GM21576 (cell line): ENCODE results near the gene LAMA3.

ENCODE experiments used
- ATAC-seq: cut with Tn5 transposase; IDR thresholded peaks from one replicate; pipeline ENCODE4 v1.9.1; 2021; ENCODE audit warnings: mild to moderate bottlenecking, moderate library complexity; ENCODE audit not compliant: unreplicated experiment

The LAMA3 gene

DNA sequence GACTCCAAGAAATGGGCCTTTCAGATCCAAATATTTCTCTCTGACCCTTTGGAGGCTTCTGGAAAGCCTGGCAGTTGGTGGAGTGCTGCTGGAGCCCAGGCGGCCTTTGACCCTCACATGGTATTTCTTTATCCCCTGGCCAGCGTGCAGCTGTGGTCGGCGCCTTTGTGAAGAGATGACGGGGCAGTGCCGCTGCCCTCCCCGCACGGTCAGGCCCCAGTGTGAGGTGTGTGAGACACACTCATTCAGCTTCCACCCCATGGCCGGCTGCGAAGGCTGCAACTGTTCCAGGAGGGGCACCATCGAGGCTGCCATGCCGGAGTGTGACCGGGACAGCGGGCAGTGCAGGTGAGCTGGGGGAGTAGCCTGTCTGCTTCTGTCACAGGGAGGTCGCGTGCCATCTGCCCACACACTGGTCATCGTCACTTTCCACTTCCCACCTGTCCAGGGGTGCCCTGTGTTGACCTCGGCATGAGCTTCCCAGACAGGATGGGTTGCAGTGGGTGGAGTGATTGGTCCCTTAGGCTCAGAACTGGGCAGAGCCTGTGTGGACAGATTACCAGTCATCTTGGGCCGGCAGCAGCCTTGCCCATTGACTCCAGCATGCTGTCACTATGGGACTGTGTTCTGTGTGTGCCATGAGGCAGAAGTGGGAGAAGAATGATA lies 158.2 kb downstream of the LAMA3 start:
- no peak for ATAC-seq

DNA sequence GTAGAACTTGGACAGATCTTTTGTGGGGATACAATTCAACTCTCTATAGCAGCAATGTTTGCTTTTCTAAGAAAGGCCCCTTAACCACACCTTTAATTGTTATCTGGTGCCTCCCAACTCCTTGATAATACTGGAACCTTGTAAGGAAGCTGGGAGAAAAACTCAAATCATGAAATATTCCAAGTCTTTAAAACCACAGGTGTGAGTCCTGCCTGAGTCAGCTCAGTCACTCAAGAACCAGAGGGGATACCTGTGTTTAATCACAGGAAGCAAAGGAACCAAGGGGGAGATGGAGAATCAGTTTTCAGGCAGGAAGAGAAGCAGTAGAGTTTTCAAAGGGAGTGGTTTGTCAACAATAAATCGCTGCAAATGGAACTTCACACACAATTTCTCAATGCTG lies 159.9 kb downstream of the LAMA3 start:
- no peak for ATAC-seq

DNA sequence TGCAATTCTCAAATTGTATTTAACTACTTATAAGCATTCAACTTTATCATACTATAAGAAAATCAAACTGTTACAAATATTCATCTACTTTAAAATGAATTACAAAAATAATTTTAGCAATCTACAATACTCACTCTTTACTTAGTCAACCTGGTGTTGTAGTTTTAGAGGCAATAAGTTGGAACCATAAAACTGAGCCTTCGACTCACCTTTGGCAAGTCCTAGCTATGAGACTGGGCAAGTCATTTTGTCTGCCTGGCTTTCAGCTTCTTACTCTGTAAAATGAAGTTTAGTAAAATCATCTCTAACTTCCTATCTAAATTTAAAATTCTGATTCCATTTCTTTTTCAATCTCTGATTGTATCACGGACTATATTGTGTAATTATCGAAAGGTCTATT lies 161.0 kb downstream of the LAMA3 start:
- no peak for ATAC-seq

DNA sequence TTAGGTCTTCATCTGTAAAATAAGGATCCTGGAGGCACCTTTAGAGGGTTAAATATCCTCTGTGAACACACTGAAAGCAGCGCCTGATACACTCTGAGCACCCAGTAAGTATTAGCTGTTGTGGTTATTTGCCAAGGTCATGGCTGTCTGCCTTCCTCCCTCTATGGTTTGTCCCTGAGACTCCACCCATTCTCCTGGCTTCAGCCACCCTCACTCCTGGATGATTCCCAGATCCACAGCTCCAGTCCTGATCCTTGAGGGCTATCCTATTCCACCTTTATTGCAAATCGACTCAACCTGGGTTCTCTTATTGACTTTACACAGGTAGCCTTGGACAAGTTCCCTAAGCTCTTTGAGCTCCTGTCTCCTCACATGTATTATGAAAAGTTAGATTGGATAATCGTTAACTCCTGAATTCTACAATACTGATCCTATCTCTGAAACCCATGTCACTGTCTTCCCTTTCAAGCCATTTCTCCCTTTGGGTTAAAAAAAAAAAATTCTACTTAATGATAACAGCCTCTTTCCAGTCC lies 162.3 kb downstream of the LAMA3 start:
- no peak for ATAC-seq

DNA sequence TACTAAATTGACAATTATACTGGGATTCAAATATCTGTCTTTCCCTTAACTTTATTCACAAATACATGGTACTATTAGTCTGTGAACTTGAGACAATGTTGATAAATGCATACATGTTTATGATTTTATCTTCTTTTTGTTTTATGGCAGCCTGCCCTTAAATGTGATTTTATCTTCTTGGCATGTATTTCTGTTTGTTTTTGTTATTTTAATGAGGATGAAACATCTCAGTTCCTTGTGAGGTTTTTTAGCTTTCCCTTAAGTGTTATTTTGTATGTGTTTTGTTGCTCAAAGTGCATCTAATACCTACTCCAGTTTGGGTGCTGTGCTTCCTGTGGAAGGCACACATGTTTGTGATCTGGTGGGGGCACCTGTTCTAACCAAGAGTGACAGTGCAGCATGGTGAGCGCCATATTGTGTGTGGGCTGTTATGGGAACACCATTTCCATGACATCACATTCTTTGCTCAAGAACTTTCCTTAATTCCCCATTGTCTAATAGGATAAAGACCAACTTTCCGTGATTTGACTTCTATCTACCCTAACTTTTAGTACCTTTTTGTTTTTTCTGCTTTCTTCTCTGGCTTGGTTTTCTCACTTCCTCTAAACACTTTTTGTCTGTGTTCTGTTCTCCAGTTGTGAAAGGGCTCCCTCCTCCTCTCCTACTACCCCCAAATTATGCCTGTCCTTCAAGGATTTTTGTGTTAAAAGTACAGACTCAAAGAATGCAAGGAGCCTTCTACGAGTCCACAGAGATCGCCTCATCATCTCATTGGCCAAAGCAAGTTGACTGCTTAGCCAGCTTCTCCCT lies 163.2 kb downstream of the LAMA3 start:
- no peak for ATAC-seq

DNA sequence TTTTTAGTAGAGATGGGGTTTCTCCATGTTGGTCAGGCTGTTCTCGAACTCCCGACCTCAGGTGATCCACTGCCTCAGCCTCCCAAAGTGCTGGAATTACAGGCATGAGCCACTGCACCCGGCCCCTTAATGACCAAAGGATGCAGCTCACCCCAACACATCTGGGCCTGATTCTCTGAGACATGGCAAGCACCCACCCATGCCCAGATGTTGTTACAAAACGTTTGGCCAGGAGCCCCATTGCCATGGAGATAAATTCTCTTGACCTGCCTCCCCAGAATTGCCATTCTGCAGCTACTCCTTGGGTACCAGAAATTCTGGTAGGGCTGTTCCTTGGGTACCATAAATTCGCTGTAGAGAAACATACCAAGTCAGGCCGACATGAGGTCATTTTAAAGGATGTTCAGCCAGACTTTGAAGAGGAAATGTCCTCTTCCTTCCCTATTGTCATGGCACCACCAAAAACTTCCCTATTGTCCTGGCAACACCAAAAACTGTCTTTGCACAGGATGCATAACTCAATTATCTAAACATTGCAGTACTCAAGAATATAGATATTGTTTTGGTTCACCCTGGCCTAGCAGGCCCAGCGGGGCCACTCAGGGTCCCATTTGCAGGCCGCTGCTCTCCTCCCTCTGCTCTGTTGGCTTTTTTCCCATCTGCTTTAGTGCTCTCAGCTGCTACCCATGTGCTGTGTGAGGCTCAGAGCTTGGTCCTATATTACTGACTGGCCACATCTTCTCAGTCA lies 164.4 kb downstream of the LAMA3 start:
- no peak for ATAC-seq

DNA sequence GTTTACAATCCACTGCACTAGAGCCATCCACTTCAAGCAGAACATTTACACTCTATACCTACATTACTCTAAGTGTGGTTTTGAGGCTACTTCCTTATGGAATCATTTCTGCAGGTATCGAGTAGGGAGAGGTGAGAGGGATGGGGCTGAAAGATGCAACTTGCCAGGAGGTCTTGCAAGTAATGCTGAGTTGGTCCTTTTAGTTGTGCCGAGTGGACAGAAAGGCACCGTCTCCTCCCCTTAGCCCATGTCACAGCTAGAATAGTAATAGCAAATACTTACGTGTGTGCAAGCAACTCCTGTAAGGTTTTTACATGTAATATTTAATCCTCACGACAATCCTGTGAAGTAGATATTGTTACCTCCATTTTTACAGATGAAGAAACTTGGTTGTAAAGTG lies 166.5 kb downstream of the LAMA3 start:
- no peak for ATAC-seq

DNA sequence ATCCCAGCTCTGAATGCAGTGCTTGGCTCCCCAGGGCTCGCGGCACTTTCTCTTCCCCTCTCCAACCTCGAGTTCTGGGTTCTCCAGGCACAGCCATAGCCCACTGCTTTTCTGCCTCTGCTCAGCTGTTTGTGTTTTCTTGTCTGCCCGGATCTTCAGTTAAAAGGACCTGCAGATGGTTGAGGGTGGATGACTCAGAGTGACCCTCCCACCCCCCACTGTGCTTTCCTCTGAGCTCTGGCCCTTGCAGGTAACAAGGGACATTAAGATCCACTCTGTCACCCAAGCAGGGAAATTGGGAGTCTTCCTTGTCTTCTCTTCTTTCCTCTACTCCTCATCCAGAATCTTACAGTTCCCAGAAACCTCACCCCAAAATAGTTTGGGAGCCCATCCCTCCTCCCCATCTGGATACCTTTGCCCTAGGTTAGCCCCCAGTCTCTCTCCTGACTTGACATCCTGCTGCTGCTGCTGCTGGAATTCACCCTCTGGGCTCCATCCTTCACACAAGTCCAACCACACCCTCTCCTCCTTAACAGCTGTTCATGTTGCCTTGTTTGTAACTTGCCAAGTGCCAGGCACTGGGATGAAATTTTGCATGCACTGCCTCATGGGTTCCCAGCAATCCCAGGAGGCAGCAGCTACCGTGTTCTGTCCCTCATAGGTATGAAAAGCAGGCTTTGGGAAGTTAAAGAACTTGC lies 167.4 kb downstream of the LAMA3 start:
- no peak for ATAC-seq

DNA sequence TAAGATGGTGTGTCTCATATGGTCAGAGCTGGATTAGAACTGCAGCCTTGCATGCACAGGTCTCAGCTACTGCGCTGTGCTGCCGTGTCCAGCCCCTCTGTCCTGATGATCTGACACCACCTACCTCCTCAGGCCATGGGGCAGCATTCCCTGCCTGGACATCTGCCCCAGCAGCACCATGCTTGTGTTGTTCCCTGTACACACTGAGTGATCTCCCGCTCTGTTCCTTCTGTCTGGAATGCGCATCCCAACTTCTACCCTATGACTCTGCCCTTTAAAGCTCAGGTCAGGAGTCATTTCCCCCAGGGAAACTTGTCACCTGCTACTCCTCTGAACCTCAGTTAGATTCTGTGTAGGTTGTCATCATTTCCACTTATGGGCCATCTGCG lies 167.9 kb downstream of the LAMA3 start:
- ATAC-seq: no peak

DNA sequence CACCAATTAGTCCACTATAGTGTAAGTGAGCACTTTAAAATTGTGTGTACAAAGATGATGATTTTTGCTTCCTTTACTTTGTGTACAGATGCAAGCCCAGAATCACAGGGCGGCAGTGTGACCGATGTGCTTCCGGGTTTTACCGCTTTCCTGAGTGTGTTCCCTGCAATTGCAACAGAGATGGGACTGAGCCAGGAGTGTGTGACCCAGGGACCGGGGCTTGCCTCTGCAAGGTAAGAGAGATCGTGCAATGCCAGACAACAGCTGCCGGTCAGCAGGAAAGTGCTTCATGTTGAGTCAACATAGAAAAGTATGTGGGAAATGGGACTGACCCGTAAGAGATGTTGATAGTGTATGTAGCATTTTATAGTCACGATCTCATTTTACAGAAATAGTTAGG lies 168.5 kb downstream of the LAMA3 start:
- no peak for ATAC-seq

DNA sequence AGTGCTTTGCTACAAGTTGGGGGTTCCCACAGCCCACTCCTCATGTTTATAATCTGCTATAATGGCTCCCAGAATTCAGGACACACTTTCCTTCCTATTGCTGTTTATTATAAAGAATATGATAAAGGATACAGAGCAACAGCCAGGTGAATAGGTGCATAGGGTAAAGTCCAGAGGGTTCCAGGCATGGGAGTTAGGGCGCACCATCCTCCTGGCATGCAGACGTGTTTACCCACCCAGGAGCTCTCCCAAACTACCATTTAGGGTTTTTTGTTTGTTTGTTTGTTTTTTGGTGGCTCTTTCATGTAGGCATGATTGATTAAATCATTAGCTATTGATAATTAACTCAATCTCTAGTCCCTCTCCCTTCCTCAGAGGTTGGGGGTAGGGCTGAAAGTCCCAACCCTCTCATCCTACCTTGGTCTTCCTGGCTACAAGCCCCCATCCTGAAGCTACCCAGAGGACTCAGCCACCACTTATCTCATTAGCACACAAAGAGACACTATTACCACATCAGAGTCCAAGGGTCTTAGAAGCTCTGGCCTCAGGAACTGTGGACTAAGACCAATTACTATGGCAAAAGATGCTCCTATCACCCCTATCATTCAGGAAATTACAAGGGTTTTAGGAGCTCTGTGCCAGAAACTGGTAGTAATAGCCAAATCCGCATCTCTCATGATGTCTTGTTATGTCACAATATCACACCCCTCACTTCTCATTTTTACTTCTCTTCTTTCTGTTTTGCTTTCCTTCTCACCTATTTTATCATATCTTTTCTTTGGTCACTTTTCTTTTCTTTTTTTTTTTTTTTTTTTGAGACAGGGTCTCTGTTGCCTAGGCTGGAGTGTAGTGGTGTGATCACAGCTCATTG lies 170.4 kb downstream of the LAMA3 start:
- ATAC-seq: no peak

DNA sequence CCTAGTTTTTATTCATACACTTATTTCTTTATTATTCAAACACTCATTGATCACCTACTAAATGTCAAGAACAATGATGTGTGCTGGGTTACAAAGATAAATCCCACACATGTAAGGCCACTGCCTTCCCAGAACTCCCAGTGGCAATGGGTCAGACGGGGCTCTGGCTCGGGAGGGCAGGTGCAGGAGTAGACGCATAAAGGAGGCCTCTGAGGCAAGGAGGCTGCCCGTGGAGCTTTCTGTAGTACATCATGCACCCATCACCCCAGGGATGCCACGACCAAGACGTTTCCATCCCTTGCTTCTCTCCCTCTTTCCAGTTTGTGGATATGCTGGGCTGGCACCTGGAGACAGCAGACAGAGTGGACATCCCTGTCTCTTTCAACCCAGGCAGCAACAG lies 172.1 kb downstream of the LAMA3 start:
- ATAC-seq: no peak

DNA sequence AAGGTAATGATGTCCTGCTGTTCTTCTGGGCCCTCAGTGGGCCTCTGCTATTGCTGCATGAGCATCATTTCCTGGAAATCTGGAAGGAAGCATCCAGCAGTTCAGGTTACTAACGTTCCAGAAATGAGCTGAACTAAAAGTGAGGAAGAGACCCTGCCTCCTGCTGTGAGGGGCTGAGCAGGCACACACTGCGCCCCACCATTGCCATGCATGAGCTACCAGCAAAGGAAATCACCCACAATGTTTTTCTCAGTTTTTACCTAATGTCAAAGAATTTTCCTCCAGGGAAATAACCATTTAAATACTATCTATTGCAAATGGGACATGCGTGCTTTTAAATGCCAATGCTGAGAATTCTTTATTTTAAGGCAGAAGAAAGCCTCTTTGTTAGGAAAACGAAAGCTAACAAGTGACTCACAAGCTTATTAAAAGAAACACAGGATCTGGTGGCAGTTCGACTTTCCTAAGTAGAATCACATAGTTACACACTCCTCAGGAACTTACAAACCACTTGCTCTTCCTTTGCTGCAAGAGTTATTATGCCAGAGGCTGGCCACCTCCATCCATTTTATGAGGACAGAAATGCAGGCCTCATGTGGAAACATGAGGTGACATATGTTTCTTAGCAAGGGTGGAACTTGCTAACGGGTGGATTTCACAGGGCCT lies 172.7 kb downstream of the LAMA3 start:
- ATAC-seq: no peak

DNA sequence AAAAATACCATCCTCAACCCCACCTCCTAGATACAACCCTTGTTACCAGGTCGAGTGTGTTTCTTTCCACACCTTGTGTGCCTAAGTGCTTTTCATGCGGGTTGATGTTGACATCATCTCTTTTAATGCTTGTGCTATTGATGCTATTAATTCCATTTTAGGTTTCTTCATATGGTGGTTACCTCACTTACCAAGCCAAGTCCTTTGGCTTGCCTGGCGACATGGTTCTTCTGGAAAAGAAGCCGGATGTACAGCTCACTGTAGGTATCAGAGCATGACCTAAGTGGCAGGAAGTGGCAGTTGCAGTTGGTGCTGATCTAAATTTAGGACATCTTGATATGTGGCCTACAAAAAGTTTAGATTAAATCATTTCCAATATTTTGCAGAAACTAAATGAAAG lies 175.4 kb downstream of the LAMA3 start:
- no peak for ATAC-seq

DNA sequence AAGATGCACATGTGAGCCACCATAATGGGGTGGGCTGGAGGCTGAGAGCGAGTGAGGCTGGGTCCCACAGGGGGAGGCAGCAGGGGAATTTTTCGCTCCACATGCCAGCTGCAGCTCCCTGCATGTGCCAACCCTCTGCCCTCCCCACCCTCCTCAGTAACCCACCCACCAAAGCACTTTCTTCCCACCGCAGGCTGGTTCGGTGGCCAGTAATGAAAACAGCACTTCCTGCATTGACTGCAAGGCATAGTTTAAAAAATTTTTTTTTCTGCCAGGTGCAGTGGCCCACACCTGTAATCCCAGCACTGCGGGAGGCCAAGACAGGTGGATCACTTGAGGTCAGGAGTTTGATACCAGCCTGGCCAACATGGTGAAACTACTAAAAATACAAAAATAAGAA lies 177.8 kb downstream of the LAMA3 start:
- ATAC-seq: no peak

DNA sequence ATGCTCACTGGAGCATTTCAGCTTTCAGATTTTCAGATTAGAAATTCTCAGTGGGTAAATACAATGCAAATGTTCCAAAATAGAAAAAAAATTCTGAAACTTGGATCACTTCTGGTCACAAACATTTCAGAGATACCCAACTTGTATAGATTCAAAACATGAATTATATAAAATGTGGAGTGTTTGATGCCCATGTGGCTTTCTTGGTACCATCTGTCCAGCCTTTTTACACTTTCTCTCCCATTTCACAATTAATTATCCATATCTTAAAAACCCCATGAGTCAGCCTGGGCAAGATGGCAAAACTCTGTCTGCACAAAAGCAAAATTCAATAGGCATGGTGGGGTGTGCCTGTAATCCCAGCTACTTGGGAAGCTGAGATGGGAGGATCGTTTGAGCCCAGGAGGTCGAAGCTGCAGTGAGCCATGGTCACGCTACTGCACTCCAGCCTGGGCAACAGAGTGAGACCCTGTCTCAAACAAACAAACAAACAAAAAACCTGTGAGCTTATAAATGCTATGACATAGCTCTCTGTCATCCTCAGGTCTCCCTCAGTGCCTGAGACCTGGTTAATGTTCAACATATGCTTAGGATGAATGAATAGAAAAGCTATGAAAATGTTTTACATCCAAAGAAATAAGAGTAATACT lies 179.0 kb downstream of the LAMA3 start:
- ATAC-seq: no peak

DNA sequence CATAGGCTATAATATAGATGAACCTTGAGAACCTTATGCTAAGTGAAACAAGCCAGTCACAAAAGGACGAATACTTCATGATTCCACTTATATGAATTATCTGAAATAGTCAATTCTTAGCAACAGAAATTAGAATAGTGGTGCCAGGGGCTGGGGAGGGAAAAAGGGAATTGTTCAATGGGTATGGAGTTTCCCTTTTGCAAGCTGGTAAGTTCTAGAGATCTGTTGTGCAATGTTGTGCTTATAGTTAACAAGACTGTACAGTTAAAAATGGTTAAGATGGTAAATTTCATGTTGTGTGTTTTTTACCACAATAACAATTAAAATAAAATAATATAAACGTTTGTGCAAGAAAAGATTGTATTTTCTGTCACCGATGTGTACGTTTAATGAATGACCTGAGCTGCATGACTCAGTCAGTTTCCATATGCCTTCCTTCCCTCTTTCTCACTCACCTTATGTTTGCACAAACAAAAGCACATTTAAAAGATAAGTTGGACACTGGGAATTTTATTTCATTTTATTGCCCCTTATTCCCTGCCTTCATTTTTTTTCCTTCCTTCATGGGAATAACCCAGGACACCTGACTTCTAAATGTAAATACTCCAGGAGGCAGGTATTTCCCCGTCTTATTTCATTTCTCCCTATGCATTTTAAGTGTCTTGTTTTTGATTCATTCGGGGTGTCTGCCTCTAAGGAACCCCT lies 181.6 kb downstream of the LAMA3 start:
- ATAC-seq: no peak

DNA sequence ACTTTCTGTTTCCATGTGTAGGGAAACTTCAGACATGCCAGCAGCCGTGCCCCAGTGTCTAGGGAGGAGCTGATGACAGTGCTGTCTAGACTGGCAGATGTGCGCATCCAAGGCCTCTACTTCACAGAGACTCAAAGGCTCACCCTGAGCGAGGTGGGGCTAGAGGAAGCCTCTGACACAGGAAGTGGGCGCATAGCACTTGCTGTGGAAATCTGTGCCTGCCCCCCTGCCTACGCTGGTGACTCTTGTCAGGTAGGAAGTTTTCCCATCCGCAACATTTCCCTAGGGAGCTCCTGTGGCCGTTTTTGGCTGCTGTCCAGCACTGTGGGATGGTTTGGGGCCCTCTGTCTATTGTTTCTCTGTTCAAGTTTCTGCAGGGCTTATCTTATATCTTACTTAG lies 182.2 kb downstream of the LAMA3 start:
- no peak for ATAC-seq
